Hypothalamus (tissue), 51 donors: ENCODE data around the gene TBCK.
"Not testable (repeated sequence)": the region's sequence is repeated elsewhere in the genome, so short reads cannot be mapped to it uniquely, and the experiment has no call there.

ENCODE experiments used
- DNase-seq, 51 donors: peaks; one replicate each; lab custom pipeline; 2025; lab: John Stamatoyannopoulos, UW

The TBCK gene

DNA sequence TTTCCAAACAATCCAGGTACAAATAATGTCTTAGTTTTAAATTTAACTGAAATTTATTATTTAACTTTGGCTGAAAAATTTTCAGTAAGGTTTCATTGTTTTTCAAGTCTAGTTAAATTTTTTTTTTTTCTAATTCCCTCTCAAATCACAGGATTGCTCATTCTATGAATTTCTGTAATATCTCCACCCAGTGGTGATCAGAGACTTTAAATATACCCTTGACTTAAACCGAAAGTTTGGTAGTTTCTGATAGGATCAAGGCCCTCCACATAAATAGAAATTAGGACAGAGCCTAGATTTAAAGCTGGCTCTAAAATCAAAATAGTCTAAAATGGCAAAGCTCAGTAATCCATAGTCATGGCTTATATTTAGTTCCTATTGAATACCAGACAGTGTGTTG, 175.4 kb downstream of the TBCK start:
- no peak for DNase-seq

GRCh38 chr4:106136777-106137331, 179.2 kb downstream of the TBCK start:
- no peak for DNase-seq

GRCh38 chr4:106132045-106132444, 184.0 kb downstream of the TBCK start:
- no peak for DNase-seq

GRCh38 chr4:106126062-106126461, 189.9 kb downstream of the TBCK start:
- no peak for DNase-seq

- not testable (repeated sequence) for DNase-seq
Measured at GRCh38 chr4:106119949-106120555, 196.0 kb downstream of the TBCK start.

DNA sequence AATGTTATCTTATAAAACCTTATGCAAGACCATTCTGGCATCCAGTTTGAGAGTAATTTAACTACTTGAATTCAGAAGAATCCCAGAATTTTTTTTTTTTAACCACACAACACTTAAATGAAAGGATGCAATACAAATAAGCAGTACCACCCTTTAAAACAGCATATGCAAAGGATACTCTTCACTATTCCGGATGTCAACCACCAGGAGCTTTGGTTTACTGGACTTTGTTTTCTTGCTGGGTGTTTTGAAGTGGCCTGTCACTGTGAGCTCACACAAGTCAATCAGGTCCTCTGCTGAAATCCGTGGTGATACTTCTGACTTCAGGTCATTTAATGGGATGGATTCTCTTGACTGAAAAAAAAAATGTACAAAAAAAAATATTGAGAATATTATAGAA, 200.0 kb downstream of the TBCK start:
- DNase-seq = no peak

GRCh38 chr4:106114270-106114669, 201.7 kb downstream of the TBCK start:
- no peak for DNase-seq

DNA sequence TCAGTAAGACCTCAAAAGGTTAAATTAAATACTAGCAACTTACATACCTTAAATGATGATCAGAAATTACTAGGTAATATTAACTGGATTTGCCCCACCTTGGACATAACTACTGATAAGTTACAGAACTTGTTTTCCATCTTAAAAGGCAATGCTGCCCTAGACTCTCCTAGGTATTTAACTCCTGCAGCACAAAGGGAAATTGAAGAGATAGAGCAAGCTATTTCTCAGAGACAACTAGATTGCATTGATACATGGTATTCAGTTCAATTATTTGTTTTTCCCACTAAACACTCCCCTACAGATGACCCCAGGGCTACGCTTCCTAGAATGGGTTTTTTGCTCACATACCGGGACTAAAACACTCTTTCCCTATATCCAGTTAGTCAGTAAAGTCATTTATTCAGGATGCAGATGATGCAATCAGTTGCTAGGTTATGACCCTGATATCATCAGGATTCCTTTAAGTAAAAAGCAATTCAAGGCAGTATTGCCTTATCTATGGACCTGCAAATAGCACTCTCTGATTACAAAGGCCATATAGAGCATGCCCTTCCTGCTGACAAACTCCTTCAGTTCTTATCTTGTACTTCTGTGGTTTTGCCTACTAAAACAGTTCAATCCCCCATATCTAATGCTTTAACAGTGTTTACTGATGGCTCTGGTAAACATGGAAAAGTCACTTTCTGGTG, 204.1 kb downstream of the TBCK start:
- DNase-seq = not testable (repeated sequence)

GRCh38 chr4:106109929-106110328, 206.1 kb downstream of the TBCK start:
- no peak for DNase-seq

- no peak for DNase-seq
Measured at GRCh38 chr4:106105697-106106096, 210.3 kb downstream of the TBCK start.

DNA sequence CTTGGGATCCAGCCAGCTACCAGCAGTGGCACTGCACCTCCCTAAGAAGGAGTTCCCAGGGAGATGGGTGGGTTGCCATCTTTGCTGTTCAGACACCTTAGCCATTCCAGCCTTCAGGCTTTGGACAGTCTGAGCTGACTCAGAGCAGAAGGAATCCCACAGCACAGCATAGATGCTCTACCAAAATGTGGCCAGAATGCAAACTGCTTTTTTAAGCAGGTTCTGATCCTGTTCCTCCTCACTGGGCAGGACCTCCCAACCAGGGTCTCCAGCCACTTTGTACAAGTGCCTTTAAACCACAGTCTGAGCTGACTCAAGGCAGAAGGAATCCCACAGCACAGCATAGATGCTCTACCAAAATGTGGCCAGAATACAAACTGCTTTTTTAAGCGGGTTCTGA, 211.7 kb downstream of the TBCK start:
- no peak for DNase-seq

DNA sequence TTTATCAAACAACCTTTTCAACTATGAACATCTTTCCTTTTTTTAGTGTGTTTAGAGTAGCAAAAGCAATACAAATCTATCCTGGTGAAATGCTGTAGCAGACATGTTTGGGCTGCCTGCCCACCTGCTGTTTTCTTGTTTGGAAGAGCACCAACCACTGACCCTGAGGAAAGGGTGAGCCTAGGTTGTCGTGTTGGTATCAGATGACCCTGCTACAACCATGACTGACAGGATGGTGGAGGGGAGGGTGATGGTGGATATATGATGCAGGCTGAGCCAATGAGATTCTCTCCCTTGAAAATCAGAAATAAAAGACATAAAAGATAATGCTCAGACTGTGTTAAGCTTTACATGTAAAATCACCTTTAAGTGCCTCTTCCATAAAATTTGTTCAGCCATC, 219.6 kb downstream of the TBCK start:
- DNase-seq = no peak

DNA sequence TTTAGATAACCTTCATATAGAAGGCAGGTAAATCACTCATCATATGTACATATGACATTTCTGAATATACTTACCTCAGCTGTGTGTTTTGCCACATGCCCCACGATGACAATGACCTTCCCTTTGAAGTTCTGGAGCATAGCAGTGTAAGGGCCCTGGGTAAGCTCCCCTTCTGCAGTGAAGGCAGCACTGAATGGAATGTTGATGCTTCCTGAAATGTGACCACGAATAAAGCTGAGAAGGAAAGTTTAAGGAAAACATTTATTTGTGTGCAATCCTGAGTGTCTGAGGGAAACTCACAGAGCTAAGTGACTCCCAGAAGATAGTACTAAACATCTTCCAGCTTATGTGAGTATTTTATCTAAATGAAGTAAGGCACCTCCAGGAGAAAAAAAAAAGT, 220.6 kb downstream of the TBCK start:
- DNase-seq = no peak

DNA sequence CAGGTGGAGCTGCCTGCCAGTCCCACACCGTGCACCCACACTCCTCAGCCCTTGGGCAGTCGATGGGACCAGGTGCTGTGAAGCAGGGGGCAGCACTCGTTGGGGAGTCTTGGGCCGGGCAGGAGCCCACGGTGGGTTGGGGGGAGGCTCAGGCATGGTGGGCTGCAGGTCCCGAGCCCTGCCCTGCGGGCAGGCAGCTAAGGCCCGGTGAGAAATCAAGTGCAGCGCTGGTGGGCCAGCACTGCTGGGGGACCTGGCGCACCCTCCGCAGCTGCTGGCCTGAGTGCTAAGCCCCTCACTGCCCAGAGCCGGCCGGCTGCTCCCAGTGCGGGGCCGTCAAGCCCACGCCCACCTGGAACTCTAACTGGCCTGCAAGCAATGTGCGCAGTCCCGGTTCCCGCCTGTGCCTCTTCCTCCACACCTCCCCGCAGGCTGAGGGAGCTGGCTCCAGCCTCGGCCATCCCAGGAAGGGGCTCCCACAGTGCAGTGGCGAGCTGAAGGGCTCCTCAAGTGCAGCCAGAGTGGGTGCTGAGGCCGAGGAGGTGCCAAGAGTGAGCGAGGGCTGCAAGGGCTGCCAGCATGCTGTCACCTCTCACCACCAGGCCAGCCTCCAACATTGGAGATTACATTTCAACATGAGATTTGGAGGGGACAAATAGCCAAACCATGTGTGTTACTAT, 223.5 kb downstream of the TBCK start:
- DNase-seq = no peak

DNA sequence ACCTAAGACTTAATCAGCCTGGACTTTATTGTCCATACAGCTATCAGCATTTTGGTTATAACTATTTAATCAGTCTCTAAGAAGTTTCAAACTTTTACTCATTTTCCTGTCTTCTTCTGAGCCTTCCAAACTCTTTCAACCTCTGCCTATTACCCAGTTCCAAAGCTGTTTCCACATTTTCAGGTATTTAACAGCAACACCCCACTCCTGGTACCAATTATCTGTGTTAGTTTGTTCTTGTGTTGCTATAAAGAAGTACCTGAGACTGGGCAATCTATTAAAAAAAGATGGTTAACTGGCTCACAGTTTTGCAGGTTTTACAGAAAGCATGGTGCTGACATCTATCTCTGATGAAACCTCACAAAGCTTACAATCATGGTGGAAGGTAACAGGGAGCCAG, 225.2 kb downstream of the TBCK start:
- no peak for DNase-seq

DNA sequence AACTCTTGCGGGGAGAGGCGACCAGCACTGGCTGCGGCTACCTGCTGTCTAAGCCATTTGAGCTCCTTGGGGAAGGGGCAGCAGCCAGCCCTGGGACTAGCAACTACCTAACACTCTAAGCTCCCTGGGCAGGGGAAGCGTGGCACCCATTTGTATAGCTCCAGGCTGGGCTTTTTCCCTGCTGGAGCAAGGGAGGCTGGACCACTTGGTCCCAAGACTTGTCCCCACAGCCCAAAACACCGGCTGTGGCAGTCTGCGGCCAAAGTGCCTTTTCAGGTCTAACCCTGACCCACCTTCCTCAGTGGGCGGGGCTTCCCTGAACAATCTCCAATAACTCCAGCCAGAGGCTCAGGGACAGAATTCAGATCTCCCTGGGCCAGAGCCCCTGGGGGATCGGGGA, 232.9 kb downstream of the TBCK start:
- no peak for DNase-seq

- DNase-seq = no peak
Measured at GRCh38 chr4:106080376-106080775, 235.6 kb downstream of the TBCK start.

- DNase-seq = no peak
Measured at GRCh38 chr4:106079616-106080015, 236.4 kb downstream of the TBCK start.

DNA sequence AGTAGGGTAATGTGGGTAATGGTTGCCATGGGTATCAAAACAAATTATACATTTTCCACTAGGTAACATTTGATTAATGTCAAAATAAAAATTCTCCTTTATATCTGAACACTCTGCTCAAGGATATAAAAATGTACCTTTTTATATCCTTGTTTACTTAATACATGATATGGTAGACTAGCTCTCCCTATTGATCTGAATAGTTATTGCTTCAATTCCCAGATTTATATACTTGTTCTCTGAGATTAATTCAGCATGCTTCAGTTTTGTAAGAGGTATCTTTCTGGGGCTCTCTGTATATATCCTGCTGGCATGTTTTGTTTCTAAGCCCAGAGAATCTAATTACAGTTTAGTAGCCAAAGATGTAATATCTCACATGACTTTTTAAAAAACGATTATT, 251.0 kb downstream of the TBCK start:
- DNase-seq = no peak

DNA sequence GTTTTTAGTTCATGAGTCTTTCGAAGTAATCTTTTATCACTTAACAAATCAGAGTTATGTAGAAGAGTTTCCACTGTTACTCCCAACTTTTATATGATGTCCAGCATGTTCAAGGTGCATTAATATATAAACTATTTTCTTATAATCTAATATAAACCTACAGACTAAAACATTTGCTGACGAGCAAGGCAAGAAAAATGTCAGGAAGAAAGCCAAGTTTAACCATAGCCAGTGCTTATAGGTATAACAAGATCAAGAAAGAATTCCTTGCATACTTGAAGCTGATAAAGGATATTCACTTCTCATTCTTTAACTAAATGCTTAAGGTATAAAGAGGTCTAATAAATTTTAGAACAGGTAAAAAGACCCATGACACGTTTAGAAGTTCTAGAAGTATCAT, 253.0 kb downstream of the TBCK start:
- DNase-seq = no peak

- no peak for DNase-seq
Measured at GRCh38 chr4:106062452-106062875, 253.5 kb downstream of the TBCK start.

DNA sequence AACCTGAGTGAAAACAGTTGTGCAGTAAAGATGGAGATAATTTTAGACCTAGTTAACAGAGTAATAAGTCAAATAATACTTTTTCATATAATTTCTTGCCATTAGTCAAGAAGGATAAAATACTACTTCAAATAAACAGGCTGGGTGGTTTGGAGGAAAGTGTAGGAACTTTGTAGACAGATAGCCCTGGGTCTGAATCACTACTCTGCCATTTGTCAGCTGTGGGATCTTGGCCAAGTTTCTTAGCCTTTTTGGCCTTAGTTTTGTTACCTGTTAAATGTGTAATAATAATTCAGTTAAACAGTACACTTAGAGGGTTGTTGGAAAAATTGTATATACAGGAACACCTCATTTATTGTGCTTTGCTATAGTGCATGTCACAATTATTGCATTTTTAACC, 257.1 kb downstream of the TBCK start:
- no peak for DNase-seq
